NCI-H510A (cell line): ENCODE data around the gene FBRS.

Experiments
- DNase-seq: peaks from one replicate; lab custom pipeline; 2025; lab: John Stamatoyannopoulos, UW

Gene FBRS

DNA sequence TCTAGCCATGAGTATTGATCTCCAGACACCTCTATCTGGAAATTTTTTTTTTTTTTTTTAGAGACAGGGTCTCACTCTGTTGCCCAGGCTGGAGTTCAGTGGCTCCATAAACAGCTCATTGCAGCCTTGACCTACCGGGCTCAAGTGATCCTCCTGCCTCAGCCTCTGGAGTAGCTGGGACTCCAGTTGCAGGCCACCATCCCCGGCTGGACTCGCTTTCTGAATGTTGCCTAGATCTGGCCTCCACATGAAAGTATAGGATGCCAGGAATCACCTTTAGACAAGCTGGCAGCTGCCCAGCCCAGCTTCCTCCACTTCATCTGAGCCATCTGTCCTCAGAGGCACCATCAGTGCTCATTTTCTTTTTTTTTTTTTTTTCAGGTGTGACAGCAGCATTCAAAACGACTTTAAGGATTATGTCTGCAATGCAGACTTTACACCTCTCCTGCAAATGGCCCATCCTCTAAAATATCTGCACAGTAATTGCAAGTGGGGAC lies 13.8 kb upstream of the FBRS start:
- no peak for DNase-seq

DNA sequence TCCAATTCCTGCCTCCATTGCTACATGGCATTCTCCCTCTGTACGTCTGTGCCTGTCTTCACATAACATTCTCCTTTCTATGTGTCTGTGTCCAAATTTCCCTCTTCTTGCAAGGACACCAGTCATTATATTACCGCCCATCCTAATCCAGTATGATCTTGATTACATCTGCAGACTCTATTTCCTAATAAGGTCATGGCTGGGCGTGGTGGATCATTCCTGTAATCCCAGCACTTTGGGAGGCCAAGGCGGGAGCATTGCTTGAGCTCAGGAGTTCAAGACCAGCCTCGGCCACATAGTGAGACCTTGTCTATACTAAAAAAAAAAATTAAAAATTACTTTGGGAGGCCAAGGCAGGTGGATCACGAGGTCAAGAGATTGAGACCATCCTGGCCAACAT lies 12.5 kb upstream of the FBRS start:
- DNase-seq = no peak

DNA sequence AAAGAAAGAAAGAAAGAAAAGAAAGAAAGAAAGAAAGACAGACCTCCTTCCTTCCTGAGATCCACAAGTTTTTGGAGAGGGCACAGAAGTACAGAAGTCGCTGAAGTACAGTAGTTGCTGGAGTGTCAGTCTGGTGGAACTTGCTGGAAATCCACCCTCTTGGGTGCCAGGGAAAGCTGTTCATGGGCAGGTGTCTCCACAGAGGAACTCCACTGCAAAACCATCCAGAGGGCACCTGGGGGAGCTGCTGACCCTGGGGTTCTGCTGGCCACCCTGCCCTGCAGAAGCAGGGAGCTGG lies 11.0 kb upstream of the FBRS start:
- no peak for DNase-seq

DNA sequence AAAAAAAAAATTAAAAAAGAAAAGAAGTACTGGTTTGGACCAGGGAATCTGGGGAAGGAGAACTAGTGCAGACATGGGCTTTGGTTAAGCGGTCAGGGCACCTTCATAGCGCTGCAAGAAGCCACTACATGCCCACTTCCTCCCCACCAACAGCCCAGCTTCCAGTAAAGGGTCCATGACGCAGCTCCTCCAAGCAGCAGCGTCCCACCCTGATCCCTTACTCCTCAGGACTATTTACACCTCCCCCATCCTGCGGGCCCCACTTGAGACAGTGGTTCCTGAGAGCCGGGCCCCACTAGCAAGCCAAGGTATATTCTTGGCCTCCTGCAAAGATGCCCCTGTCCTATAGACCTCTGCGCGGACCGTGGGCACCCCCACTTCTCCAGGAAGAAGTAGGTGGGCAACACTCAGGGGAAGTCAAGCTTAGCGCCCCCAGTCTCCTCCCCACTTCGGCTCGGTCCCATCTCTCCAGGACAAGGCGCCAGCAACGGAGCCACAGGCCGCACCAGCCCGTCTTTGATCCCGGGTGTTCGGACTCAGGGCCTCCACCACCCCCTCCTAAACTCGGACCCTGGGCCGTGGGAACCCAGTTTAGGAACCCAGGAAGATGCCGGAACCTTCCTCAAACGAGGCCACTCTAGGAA lies 8.4 kb upstream of the FBRS start:
- DNase-seq = no peak

DNA sequence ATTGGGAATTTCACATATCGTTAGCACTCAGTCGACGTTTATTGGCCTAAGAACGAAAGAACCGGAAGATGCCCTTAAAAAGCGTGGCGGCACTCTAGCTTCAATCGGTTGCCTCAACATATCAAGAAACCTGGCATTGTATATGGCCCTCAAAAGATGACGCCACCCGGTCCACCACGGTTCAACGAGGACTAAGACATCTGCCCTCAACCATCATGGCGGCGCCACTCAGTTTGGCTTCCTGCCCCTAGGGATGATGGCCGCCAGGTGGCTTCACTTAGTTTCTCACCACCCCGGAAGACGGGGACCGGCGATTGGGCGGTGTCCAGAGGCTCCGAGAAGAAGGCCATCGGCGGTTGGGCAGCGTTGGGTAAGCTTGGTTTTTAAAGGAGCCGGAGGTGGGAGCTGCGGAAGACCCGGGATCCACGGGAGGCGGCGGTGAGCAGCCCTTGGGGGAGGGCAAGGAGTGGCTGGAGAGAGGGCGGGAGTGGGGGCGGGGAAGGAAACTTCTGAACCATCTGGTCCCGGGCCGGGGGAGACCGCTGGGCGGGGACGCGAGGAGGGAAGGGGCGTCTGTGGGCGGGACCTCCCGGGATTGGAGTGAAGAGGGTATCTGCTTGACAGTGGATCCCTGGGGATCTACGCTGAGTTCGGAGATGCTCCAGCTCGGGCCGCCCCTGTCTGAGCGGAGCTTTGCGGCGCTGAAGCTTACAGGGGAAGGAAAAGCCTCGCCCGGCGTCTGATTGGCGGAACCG lies 7.7 kb upstream of the FBRS start, which contains the start of gene PRR14:
Gene PRR14, plus strand, starts transcription at position 592 of the 755 bp plus-strand sequence. CDS start 686 bp downstream, outside the sequence.
- DNase-seq = peak; percentile 100

DNA sequence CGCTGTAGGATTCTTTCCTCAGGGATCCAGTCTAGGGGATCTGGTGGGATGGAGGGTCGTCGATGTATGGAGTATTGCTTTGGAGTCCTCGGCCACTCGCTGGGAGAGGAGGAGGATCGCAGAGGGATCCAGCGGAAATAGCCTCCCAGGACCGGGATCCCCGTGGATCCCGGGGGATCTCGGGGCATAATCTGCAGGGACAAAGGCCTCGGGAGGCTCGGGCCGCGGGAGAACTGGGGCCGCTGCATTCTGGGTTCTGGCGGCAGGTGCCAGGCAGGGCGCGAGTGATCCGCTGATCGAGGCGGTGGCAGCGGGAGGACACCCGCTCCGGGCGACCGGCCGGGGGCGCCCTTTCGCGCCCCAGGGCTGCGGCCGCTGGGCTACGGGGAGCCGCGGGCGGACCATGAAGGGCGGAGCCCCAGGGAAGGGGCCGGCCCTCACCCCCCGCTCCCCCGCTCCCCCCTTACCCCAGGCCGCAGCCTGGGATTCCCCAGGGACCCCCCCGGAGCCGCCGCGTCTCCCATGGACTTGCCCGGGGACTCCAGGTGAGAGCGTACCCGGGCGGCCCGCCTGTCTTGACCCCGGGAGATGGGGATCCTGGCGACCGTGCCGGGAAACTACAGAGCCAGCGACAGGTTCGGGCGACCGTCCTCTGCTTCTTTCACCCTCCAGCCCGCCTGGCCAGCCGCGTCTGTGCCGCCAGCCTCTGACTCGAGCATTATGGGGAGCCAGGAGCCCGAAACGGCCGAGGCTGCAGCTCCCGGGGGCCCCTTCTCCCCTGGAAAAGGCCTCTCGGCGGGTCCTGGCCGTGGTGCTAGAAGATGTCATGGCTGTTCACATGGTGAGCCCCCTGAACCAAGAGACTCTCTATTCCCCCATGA lies 6.9 kb upstream of the FBRS start:
- peak; percentile 70 for DNase-seq

DNA sequence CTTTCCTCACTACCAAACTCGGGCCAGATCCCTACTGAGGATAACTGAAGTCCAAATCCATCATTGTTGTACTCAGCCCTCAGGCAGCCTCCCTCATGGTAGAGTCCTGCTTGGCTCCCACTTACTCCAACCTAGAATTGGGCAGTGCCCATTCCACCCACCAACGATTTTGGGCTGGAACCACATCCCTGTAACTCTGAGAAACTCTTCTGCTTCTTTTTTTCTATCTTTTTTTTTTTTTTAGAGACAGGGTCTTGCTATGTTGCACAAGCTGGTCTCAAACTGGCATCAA lies 6.3 kb upstream of the FBRS start:
- DNase-seq = no peak

DNA sequence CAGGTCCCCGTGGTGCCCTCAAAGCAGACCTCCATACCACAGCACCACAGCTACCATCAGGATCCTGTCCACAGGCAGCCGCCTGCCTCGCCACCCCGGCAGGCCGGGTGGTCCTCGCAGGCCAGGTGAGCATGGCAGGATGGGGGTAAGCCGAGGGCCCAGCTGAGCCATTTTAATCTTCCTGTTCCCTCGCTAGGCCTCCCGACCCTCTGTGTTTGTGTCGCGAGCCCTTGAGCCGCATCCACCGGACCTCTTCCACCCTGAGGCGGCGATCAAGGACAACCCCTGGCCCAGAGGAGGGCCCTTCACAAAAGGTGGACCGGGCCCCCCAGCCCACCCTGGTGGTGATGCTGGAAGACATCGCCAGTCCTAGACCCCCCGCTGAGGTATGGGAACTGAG lies 5.5 kb upstream of the FBRS start:
- DNase-seq = no peak

DNA sequence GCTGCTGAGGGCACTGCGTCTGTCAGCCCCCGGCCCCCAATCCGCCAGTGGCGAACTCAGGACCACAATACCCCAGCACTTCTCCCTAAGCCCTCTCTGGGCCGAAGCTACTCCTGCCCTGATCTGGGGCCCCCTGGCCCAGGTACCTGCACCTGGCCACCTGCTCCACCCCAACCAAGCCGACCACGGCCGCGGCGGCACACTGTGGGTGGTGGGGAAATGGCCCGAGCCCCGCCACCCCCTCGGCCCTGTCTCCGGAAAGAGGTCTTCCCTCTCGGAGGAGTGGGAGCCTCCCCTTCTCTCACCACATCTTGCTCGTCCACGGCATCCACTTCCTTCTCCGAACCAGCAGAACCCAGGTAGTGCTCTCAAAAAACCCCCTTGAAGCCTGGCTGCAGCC lies 3.4 kb upstream of the FBRS start:
- DNase-seq = no peak

DNA sequence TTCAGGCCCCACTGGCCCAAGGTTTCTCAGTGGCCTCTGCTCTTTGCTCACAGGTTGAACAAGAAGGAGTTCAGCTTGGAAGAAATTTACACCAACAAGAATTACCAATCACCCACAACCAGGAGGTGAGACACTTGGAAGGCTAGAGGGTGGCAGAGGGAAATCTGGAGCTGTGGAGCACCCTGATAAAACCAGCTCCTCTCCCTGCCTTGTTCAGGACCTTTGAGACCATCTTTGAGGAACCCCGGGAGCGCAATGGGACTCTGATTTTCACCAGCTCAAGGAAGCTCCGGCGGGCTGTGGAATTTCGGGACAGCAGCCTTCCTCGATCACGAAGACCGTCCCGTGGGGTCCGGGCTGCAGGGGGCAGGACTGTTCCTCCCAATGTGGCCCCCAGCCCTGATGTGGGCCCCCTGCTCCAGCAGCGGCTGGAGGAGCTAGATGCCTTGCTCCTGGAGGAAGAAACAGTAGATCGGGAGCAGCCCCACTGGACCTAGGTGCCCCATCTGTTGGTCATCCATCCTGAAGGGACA lies 2.4 kb upstream of the FBRS start:
- DNase-seq = no peak

DNA sequence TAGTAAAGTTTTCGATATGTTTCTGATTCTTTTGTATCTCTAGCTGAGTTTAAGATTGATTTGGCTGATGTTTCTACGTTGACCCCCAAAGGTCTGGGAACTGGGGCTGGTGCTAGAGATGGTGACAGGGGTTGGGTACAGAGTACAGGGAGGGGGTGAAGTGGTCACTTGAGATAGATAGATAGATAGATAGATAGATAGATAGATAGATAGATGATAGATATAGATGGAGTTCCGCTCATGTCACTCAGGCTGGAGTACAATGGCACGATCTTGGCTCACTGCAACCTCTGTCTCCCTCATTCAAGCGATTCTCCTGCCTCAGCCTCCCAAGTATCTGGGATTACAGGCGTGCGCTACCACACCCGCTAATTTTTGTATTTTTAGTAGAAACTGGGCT lies 1.8 kb upstream of the FBRS start:
- DNase-seq = no peak

DNA sequence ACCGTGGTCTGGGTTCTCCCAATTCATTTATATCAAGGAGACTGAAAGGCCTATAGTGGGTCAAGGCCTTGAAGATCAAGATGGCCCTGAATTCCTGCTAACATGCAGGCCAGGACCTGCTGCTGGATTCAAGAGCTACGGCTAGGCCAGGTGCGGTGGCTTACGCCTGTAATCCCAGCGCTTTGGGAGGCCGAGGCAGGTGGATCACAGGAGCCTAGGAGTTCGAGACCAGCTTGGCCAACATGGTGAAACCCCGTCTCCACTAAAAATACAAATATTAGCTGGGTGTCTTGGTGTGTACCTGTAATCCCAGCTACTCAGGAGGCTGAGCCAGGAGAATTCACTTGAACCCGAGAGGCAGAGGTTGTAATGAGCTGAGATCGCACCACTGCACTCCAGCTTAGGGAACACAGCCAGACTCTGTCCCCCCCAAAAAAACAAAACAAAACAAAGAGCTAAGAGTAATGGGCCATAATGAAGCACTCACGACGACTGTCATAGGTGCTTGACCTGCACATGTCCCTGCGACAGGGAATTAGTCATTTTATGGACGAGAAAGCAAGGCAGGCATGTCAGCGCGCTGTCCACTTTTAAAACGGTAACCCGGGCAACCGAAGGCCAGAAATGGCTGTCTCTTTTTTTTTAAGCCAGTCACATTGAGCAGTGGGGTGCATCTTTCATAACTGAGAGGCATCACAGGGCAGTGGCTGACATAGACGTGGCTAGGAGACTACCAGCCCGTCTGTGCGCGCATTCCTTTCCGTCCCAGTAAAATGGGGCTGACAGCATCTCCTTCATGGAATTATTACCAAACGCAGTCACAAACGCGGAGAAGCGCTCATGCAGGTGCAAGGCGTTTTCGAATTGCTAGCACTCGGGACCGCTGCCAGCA lies 1.0 kb upstream of the FBRS start:
- peak; percentile 62 for DNase-seq

DNA sequence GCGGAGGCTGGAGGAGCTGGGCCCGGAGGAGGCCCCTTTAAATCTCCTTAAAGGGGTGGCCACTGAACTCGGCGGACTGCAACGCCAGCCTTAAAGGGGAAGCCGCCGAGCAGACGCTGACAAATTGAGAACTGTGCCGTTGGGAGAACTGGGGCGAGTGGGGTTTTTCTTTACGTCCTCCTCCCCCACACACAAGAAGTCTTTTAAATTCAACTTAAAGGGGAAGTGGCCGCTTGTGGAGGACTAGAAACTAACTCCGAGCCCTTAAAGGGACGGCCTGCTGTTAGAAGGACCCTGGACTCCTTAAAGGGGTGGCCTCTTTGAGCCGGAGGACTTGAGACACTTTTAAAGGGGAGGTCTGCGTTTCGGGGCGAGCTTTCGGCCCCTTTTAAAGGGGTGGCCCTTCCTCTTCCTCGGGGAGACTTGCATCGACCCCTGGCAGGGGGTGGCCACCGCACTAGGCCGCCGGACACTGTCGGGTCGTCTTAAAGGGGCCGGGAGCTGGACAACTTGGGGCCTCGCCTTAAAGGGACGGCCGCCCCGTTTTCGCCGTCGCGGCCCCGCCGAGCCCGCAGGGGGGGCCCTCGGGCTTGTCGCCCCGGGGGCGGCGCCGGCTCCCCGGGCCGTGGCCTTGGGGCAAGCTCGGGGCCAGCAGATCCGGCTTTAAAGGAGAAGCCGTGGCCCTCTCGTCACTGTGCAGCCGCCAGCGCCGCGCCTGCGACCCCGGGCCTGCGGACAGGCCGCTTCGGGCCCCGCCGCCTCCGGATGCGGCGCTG lies 688 bp downstream of the FBRS start:
- DNase-seq = peak; percentile 93

DNA sequence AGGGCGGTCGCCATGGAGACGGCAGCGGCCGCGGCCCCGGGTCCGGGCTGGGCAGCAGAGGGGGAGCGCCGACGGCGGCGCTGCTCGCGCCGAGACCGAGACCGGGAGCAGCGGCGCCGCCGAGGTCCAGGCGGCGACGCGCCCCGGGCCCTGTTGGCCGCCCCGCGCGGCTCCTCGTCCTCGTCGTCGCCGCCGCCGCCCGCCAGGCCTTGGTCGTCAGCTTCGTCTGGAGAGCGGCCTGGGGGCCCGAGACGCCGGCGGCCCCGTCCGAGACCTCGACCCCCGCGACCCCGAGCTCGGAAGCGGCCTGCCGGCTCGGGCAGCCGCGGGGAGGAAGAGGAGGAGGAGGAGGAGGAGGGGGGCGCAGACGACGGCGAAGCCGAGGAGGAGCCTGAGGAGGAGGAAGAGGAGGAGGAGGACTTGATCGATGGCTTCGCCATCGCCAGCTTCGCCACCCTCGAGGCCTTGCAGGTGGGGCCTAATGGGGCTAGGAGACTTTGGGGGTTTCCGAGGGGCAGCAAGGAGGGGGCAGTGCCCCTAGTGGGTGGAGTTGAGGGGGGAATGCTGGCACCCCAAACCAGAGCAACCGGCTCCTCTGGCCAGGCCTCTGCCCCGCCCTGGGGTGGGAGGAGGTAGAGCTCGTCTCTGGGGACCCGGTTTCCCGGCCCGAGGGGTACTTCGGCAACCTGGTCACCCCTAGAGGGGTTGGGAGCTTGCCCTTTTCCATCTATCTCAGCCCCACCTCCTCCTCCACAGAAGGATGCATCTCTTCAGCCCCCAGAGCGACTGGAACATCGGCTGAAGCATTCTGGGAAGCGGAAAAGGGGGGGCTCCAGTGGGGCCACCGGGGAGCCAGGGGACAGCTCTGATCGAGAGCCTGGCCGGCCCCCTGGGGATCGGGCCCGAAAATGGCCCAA lies 1.5 kb downstream of the FBRS start:
- no peak for DNase-seq

DNA sequence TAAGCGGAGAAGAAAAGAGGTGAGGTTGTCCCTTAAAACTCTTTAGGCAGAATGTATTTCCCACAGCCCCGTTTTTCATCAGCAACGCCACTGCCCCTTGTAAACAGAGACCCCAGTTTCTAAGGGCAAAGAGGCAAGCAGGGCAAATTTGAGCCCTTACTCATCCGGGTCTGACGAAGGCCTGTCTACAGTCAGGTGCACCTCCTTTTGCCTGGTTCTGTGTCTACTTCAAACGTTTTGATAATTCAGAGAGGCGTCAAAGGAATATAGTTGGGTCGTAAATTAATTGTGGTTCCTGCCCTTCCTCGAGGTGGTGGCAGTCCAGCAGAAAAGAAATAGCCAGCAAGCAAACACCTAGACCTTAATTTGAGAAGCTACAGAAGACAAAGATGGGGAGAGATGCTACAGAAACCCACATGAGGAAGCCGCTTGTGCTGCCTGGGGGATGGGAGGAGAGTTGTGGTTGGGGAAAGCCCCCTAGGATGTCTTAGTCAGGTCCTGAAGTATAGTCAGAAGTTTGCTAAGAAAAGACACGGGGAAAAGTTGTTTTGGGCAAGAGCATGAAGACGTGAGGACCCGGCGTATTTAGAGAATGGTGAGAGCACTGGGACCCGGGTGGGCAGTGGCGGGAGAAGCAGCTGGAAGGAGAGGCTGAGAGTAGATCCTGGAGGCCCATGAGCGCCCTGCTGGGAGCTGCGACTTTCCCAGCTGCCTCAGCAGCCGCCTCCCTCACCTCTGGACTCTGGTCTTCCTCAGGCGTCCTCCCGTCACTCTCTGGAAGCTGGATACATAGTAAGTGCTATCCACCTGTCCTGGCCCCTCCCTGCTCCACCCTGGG lies 2.4 kb downstream of the FBRS start:
- no peak for DNase-seq

DNA sequence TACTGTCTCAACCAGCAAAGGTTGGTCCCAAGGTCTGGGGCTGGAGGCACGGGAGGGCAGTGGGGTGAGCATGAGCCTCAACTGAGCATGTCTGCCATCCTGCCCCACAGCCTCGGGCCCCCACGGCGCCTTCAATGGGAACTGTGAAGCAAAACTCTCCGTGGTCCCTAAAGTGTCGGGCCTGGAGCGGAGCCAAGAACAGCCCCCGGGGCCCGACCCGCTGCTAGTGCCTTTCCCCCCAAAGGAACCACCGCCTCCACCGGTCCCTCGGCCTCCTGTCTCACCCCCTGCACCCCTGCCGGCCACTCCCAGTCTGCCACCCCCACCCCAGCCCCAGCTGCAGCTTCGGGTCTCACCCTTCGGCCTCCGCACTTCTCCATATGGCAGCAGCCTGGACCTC lies 4.2 kb downstream of the FBRS start:
- DNase-seq = no peak

DNA sequence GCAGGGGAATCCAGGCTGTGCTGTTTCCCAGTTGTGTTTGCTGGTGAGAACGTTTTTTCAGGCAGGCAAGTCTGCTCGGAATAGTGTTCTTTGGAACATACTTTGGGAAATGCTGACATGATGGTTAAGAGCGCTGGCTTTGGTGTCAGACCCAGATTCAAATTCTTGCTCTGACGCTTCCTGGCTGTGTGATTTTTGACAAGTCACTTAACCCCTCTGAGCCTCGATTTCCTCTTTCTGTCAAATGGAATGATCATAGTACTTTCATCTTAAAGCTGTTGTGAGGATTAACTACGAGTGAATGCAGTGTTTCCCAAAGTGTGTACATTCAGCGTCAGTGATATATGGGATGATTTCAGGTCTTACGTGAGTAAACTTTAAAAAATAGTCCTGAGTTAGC lies 4.8 kb downstream of the FBRS start:
- no peak for DNase-seq

DNA sequence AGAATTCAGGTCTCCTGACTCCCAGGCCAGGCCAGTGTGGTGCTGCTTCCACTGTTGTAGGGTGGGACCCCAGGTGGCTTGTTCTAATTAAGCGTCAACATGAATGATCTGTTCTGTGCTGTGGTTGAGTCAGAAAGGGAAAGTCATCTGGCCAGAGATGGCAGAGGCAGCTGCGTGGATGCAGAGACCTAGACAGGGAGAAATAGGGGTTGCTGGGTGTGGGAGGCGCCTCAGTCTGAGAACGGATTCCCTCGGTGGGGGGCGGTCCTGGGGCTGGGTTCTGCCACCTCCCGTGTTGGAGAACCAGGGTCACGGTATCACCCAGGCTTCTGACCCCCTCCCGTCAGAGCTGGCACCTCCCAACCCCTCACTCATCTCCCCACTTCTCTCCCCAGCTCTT lies 5.6 kb downstream of the FBRS start:
- no peak for DNase-seq

DNA sequence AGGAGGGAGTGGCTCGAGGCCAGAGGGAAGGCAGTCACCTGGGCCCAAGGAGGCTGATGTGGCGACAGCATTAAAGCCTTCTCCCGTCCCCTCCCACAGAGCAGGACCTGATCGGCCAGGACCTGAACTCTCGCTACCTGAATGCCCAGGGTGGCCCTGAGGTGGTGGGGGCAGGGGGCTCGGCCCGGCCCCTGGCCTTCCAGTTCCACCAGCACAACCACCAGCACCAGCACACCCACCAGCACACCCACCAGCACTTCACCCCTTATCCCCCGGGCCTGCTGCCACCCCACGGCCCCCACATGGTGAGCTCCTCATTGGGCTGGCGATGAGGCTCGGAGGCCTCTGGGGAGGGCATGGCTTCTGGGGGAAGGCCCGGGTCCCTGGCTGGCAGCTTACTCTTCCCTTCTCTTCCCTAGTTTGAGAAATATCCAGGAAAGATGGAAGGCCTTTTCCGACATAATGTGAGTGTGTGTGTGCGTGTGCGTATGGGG lies 6.4 kb downstream of the FBRS start:
- DNase-seq = no peak
